CD8-positive, alpha-beta memory T cell (primary cell): ENCODE data around the gene EFHD1. TPM values are rescaled to one million over a fixed set of nuclear protein-coding genes. Genes with fewer than 3 reads are reported as not detected.

Experiments
- CTCF ChIA-PET: fragments of 350-600 bp; sonication (Branson Sonifier 250); formaldehyde crosslinking; loops from one replicate; lab custom pipeline; 2021; ENCODE audit warnings: antibody characterized with exemption; lab: Charles Lee
- POLR2A ChIA-PET: fragments of 350-600 bp; sonication (Branson Sonifier 250); formaldehyde crosslinking; loops from one replicate; lab custom pipeline; 2021; ENCODE audit warnings: antibody characterized with exemption; lab: Charles Lee
- DNase-seq, 5 donors: peaks; one replicate each; pipeline versions ENCODE4 v3.0.0 to v3.0.0-alpha.2; 2020 to 2022; ENCODE audit warnings: mixed read lengths in 1 of 5
- H3K27ac ChIP-seq: one replicate; pipeline ENCODE4 v1.7.0; 2013; ENCODE audit warnings: low read depth, mild to moderate bottlenecking, low read length, moderate library complexity
- H3K27me3 ChIP-seq: 2 replicates; pipeline ENCODE4 v1.7.0; 2013; ENCODE audit warnings: low read length, mild to moderate bottlenecking; ENCODE audit not compliant: insufficient read depth, poor library complexity, severe bottlenecking
- H3K36me3 ChIP-seq: 2 replicates; pipeline ENCODE4 v1.7.0; 2013; ENCODE audit warnings: mild to moderate bottlenecking, low read length, moderate library complexity; ENCODE audit not compliant: insufficient read depth
- H3K4me1 ChIP-seq: 2 replicates; pipeline ENCODE4 v1.7.0; 2013; ENCODE audit warnings: mild to moderate bottlenecking, low read length, moderate library complexity; ENCODE audit not compliant: insufficient read depth
- H3K4me3 ChIP-seq: 2 replicates; pipeline ENCODE4 v1.7.0; 2013; ENCODE audit warnings: mild to moderate bottlenecking, low read length
- H3K9me3 ChIP-seq: 2 replicates; pipeline ENCODE4 v1.7.0; 2013; ENCODE audit warnings: mild to moderate bottlenecking, low read length
- H3K27ac Mint-ChIP-seq, 8 donors: one replicate each; pipeline ENCODE4 v1.8.0; 2020 to 2021; ENCODE audit warnings: mixed read lengths in 8 of 8, mild to moderate bottlenecking in 6 of 8, inconsistent platforms in 3 of 8, moderate library complexity in 3 of 8
- H3K27me3 Mint-ChIP-seq, 2 donors: one replicate each; pipeline ENCODE4 v1.8.0; 2020 to 2021; ENCODE audit warnings: mixed read lengths in 2 of 2, mild to moderate bottlenecking in 1 of 2, moderate library complexity in 1 of 2
- H3K36me3 Mint-ChIP-seq, 3 donors: one replicate each; pipeline ENCODE4 v1.8.0; 2020 to 2021; ENCODE audit warnings: mixed read lengths in 3 of 3, inconsistent platforms in 1 of 3, mild to moderate bottlenecking in 1 of 3
- H3K4me1 Mint-ChIP-seq, 3 donors: one replicate each; pipeline ENCODE4 v1.8.0; 2020 to 2021; ENCODE audit warnings: mixed read lengths in 3 of 3, inconsistent platforms in 1 of 3, mild to moderate bottlenecking in 1 of 3
- H3K4me3 Mint-ChIP-seq, 7 donors: one replicate each; pipeline ENCODE4 v1.8.0; 2020 to 2021; ENCODE audit warnings: mixed read lengths in 7 of 7, mild to moderate bottlenecking in 6 of 7, moderate library complexity in 4 of 7, inconsistent platforms in 2 of 7
- H3K9me3 Mint-ChIP-seq, 5 donors: one replicate each; pipeline ENCODE4 v1.8.0; 2020 to 2022; ENCODE audit warnings: mixed read lengths in 5 of 5, mild to moderate bottlenecking in 3 of 5, moderate library complexity in 2 of 5, inconsistent platforms in 1 of 5
- polyA plus RNA-seq: library from polyadenylated mRNA; unstranded; fragments of 300-500 nt; fragmentation: Illumina TruSeq; gene quantifications from one replicate; pipeline ENCODE4 v1.2.3, GENCODE V29; 2021
- total RNA-seq, 2 experiments: library from RNA; stranded (reverse); gene quantifications; one replicate each; pipeline ENCODE4 v1.2.3, GENCODE V29; 2021

EFHD1 gene
- total and polyA plus RNA-seq, 3 experiments from 2014 or later, result 0.22 to 1.6 (median 0.33) TPM

DNA sequence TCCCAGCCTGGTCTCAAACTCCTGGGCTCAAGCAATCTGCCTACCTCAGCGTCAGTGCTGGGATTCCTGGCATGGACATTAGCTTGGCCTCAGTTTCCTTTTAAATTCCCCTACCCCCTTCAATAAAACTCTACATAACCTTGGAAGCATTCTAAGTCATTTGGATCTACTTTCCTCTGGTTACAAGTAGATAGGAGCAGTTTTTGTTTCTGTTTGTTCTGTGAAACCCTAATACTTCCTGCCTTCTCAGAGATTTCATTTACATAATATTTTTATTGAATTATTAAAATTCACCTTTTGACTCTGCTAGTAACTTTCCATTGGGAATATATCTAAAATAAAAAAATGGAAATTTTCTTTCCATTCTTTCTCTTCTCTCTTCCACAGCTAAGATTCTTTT is 89.6 kb downstream of the EFHD1 start:
- H3K27me3 ChIP-seq, result no peaks in the 10 kb centered on the region
- peaks cover 15% of the 10 kb centered on the region for H3K4me1 ChIP-seq
- ChIA-PET POLR2A (no interaction called here), CTCF (no interaction called here)
- no peak overlapping the region for H3K27ac ChIP-seq
- no peaks in the 10 kb centered on the region for H3K9me3 ChIP-seq
- peak overlapping the region in 5 of 8 donors; percentile 20 to 74 (median 45) for H3K27ac Mint-ChIP-seq
- H3K36me3 ChIP-seq, result peaks cover 17% of the 10 kb centered on the region
- H3K4me3 ChIP-seq, result no peak overlapping the region
- peaks cover 0 to 3% (median 0%) of the 10 kb centered on the region in 5 donors for H3K9me3 Mint-ChIP-seq
- peaks cover 0 to 2% of the 10 kb centered on the region in 2 donors for H3K27me3 Mint-ChIP-seq
- H3K4me3 Mint-ChIP-seq, result no peak overlapping the region
- H3K4me1 Mint-ChIP-seq, result peaks cover 42 to 70% (median 58%) of the 10 kb centered on the region in 3 donors
- peaks cover 15 to 70% (median 32%) of the 10 kb centered on the region in 3 donors for H3K36me3 Mint-ChIP-seq
- DNase-seq, result no peak

DNA sequence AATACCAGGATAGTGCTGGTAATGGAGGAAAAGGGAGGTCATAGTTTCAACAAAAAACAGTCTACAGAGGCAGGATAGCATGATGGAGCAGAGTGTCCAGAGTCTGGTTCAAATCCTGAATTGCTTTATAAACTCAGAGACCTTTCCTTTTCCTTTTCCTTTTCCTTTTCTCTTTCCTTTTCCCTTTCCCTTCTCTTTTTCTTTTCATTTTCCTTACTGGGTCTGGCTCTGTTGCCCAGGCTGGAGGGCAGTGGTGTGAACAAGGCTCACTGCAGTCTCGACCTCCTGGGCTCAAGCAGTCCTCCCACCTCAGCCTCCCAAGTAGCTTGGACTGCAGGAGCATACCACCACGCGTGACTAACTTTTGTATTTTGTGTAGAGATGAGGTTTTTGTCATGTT is 95.4 kb downstream of the EFHD1 start:
- no peak for DNase-seq
- H3K27me3 Mint-ChIP-seq, result no peaks in the 10 kb centered on the region
- H3K4me3 ChIP-seq, result no peak overlapping the region
- H3K36me3 Mint-ChIP-seq, result peaks cover 0 to 76% (median 30%) of the 10 kb centered on the region in 3 donors
- H3K4me3 Mint-ChIP-seq, result no peak overlapping the region
- H3K4me1 ChIP-seq, result no peaks in the 10 kb centered on the region
- CTCF ChIA-PET, result no interaction called here
- POLR2A ChIA-PET, result no interaction called here
- H3K27ac Mint-ChIP-seq, result peak overlapping the region in 1 of 8 donors; percentile 32
- no peaks in the 10 kb centered on the region for H3K9me3 ChIP-seq
- H3K36me3 ChIP-seq, result peaks cover 17% of the 10 kb centered on the region
- H3K4me1 Mint-ChIP-seq, result peaks cover 21 to 49% (median 31%) of the 10 kb centered on the region in 3 donors
- no peaks in the 10 kb centered on the region for H3K27me3 ChIP-seq
- no peaks in the 10 kb centered on the region for H3K9me3 Mint-ChIP-seq
- no peak overlapping the region for H3K27ac ChIP-seq

DNA sequence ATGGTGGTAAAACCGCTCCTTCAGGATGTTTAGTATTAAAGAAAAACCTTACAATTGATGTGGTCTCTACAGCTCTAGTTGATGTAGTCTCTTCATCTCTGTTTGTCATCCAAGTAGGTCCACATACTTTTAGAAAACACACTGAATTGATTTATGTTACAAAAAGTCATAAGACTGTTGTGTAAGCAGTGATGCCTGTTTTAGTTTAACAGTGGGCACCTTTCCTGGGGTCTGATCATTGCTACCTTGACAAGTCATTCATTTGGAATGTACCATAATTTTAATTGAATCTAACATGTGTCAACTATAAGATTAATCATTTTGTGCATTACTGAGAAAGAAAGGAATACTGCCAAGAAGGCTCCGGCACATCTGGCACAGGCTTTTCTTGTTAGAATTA is 98.1 kb downstream of the EFHD1 start:
- Histone ChIP-seq H3K4me3 (no peak overlapping the region), H3K4me1 (no peaks in the 10 kb centered on the region), H3K36me3 (peaks cover 15% of the 10 kb centered on the region), H3K27me3 (no peaks in the 10 kb centered on the region), H3K27ac (no peak overlapping the region), H3K9me3 (no peaks in the 10 kb centered on the region)
- DNase-seq, result no peak
- H3K4me1 Mint-ChIP-seq, result peaks cover 19 to 38% (median 26%) of the 10 kb centered on the region in 3 donors
- peak overlapping the region in 3 of 8 donors; percentile 36 to 64 (median 37) for H3K27ac Mint-ChIP-seq
- no peaks in the 10 kb centered on the region for H3K27me3 Mint-ChIP-seq
- POLR2A ChIA-PET, result no interaction called here
- no peak overlapping the region for H3K4me3 Mint-ChIP-seq
- H3K36me3 Mint-ChIP-seq, result peaks cover 0 to 71% (median 21%) of the 10 kb centered on the region in 3 donors
- H3K9me3 Mint-ChIP-seq, result no peaks in the 10 kb centered on the region
- CTCF ChIA-PET, result interaction anchor here (0.6 to 2.1 kb wide), 2 partner anchors 15 to 28 kb away, joined by 3 to 6 read pairs; no protein-coding TSS in a partner anchor

Other genes starting within 250 kb of the EFHD1 start
- gene ALPG, start 226.8 kb upstream of the EFHD1 start, total RNA-seq, result not detected
- not detected for gene ALPG, start 226.8 kb upstream of the EFHD1 start, polyA plus RNA-seq
- gene ALPI, start 177.5 kb upstream of the EFHD1 start, total RNA-seq, result not detected
- gene ALPI, start 177.5 kb upstream of the EFHD1 start, polyA plus RNA-seq, result not detected
- not detected for gene ECEL1, start 145.8 kb upstream of the EFHD1 start, total RNA-seq
- gene ECEL1, start 145.8 kb upstream of the EFHD1 start, polyA plus RNA-seq, result not detected
- not detected for gene PRSS56, start 113.2 kb upstream of the EFHD1 start, total RNA-seq
- not detected for gene PRSS56, start 113.2 kb upstream of the EFHD1 start, polyA plus RNA-seq
- gene CHRND, start 107.4 kb upstream of the EFHD1 start, total RNA-seq, result not detected
- gene CHRND, start 107.4 kb upstream of the EFHD1 start, polyA plus RNA-seq, result not detected
- not detected for gene CHRNG, start 93.9 kb upstream of the EFHD1 start, total RNA-seq
- gene CHRNG, start 93.9 kb upstream of the EFHD1 start, polyA plus RNA-seq, result not detected
- 1 to 10 TPM; 6.5 to 7.0 TPM for gene TIGD1, start 83.0 kb upstream of the EFHD1 start, total RNA-seq
- 6.4 TPM for gene TIGD1, start 83.0 kb upstream of the EFHD1 start, polyA plus RNA-seq
- gene EIF4E2, start 82.9 kb upstream of the EFHD1 start, total RNA-seq, result 10 to 100 TPM; 68.8 to 76.5 TPM
- 73.2 TPM for gene EIF4E2, start 82.9 kb upstream of the EFHD1 start, polyA plus RNA-seq
- gene GIGYF2, start 63.7 kb downstream of the EFHD1 start, total RNA-seq, result 10 to 100 TPM; 54.7 to 55.8 TPM
- 27.2 TPM for gene GIGYF2, start 63.7 kb downstream of the EFHD1 start, polyA plus RNA-seq
- not detected for gene KCNJ13, start 143.0 kb downstream of the EFHD1 start, total RNA-seq
- 0.20 TPM for gene KCNJ13, start 143.0 kb downstream of the EFHD1 start, polyA plus RNA-seq
- 1 to 10 TPM; 1.5 to 2.5 TPM for gene SNORC, start 236.7 kb downstream of the EFHD1 start, total RNA-seq
- gene SNORC, start 236.7 kb downstream of the EFHD1 start, polyA plus RNA-seq, result not detected